ENCODE measurements around the gene MLLT10.
"Not testable (repeated sequence)": the region's sequence is repeated elsewhere in the genome, so short reads cannot be mapped to it uniquely, and the experiment has no call there.

Gene MLLT10

DNA sequence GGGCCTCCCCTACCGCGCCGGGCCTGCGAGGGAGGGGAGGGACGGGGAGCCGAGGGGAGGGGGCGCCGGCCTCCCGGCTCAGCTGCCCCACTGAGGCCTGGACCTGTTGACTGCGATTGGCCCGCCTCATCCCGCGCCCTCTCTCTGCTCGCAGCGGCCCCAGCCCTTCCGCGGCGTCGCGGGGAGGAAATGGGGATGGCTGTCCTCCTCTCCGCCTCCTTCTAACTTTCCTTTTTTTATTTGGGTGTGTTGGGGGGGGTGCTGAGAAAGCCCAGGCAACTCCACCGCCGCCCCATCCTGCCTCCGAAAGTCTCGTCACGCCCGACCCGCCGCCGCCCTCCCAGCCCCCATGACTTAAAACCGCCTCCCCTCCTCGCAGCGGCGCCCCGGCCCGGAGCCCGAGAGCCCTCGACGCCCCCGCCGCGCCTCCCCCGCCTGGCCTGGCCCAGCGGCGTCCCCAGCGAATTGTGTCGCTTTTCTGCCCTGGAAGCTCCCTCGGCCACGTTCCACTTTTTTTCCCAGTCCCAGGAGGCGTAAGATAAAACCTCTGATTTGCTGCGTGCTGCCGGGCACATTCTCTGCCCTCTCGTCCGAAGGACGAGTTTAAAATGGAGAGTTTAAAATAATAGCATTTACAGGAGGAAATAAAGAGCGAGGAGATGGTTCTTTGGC is 7.7 kb upstream of the MLLT10 start:
- FAIRE-seq (peak; percentile 56), DNase-seq (ENCODE audit: extremely low spot score, insufficient read length, low read depth) (no peak)

DNA sequence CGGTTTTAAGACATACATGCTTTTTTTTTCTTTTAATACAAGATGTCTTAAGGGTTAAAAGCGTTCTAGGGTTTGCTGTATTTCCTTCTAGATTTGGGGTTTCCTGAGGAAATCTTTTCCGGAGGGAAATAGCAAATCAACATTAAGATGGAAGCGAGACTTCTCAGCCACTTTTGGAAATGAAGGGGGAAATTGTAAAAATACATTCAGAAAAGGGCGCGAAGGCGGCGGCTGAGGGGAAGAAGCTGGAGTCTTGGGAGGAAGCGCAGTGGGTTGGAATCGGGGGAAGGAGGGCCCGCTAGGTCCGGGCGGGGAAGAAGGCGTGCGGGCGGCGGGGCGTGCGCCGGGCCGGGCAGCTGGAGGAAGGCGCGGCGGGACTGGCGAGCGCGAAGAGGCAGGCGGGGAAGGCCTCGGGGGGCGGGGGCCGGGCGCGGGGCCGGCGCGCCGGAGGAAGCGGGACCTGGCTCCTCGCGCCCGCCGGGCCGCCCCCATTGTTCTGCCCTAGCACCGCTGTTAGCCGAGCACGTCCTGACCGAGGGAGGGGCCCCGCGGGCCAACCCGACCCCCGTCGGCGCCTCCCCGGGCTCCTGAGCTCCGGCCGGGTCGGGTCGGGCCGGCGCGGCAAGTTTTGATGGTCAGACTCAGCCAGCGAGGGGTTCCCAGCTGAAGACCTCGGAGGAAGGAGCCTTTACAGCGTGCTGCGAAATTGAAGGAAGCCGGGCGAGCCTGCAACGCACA is 7.0 kb upstream of the MLLT10 start:
- no peak for DNase-seq (ENCODE audit: extremely low spot score, insufficient read length, low read depth)
- FAIRE-seq = no peak

- DNase-seq (ENCODE audit: extremely low spot score, insufficient read length, low read depth) = no peak
- peak; percentile 26 for FAIRE-seq
Measured at GRCh38 chr10:21527598-21528235, 6.3 kb upstream of the MLLT10 start.

DNA sequence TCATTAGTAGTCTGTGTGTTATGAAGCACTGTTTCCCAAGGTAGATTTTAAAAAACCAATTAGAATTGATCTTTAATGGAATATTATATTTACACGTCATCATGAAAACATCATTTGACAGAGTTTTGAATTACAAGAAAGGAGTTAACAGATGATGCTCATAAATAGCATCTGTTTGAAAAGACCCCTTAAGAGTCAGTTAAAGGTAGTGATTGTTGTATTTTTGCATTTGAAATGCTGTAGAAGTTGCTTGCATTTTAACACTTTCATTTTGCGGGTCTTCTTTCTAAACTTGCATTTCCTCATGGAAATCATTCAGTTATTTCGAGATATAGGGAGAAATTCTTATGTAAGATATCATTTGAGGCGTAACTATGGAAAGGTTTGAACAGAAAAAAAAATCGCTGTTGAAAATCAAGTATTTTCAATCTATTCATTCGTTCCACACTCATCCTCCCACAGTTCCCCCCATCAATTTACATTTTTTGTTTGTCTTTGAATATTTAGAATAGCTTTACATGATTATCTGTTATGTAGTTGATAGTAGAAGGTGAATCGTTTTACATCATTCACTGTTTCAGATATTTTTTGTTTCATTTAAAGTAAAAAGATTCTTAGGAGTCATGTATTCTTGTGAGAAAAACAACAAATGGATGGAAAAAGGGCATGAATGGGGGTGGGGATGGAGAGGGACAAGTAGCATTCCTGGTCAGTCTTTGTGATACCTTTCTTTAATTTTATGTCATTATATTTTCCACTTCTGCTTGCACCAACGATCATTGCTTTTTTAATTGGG is 5.6 kb upstream of the MLLT10 start:
- no peak for DNase-seq (ENCODE audit: extremely low spot score, insufficient read length, low read depth)
- FAIRE-seq = no peak

DNA sequence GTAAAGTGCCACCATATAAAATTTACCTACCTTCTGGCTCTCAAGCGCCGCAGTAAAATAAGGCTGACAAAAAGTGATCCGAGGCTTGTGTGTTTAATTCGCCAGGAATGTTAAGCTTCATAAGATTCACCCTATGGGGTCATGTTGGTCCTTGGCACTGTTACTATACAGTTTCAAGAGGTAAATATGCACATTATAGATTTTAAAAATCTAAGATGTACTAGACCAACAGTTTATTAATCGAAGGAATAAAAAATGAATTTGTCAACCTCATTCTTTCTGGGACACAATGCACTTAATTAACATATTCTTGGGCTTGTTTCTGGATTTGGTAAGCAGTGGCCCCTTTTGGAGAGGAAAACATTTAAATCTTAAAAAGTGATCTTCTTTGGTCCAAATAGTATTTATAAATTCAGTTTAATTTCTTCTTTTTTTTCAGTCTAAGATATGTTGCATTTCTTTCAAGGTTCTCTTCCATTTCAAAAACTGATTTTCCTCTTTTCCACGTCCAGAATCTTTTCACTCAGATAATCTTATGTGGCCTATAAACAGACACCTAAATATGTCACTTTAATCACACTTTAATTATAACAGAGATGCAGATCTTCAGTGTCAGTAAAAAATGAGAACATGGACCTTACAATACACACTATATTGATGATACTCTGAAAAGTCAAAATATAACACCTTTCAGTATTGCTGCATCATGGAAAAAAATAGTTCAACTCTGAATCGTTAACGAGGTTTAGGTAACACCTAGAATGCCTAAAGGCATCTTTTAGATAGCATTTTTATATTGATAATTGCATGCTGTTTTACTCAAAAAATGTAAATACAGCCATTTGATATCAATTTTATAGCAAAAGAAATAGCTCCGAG is 4.8 kb upstream of the MLLT10 start:
- no peak for DNase-seq (ENCODE audit: extremely low spot score, insufficient read length, low read depth)
- no peak for FAIRE-seq

GRCh38 chr10:21530168-21530567 is 3.9 kb upstream of the MLLT10 start:
- FAIRE-seq (no peak), DNase-seq (ENCODE audit: extremely low spot score, insufficient read length, low read depth) (no peak)

DNA sequence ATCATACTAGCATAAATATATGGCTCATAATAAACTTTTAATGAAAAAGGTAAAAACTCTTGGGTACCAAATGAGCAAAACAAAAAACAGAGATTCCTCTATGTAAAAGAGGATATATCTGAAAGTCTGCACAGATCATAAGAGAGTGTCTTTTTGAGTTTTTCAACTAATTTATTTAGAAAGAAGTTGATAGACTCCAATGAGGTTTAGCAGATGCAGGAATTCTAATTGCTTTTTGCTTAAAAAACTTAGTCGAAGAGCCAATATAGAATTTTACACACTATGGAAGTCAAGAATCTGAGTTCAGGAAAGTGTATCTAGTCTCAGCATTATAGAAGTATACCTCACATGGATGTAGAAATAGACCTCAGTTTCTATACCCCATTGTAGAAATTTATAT is 3.4 kb upstream of the MLLT10 start:
- FAIRE-seq (no peak), DNase-seq (ENCODE audit: extremely low spot score, insufficient read length, low read depth) (no peak)

DNA sequence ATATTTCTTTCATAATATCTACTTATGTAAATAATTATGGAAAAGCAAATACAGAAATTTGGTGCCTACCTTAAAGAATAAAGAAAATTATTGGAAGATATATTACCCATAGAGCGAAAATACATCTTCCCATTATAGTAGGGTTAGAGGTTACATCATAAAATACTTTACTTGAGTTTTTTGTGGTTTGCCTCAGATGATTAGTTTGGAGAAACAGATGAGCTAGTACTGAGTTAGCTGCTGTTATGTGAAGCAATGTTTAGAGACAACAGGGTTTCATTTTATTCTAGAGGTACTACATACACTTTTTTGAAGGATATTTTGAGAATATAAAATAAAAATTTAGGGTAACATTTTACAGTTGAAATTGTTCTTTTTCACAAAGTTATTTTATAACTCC is 2.9 kb upstream of the MLLT10 start:
- no peak for DNase-seq (ENCODE audit: extremely low spot score, insufficient read length, low read depth)
- FAIRE-seq = no peak

DNA sequence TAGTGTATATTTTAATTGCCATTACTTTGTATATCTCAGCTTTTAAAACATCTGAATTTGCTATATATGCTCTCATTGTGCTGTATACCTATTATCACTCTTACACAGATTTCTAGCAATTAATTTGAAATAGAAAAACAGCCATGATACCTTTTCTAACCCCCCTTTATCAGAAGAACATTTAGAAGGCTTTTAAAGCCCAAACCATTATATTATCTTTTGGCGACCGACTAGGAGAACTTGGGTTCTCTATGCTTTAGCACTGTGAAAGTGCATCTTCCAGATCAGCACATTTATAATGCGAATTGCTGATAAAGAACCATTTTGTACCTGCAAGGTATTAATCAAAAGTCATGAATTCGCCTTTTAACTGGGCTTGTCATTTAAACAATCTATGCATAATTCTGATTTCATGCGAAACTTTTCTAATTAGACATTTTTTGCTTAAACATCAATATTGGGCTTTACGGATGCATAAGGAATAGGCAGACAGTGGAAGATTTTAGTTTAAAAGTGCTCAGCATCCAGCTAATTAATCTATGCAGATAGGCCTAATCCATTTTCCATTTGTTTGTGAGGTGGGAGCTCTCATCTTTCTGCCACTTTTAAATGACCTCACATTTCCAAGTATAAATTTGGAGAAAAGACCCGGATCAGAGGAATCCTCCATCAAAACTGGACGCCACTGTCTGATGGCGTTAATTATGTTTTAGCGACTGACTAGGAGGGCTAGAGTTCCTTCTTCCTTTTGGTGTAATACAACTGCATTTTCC is 1.2 kb upstream of the MLLT10 start:
- DNase-seq (ENCODE audit: extremely low spot score, insufficient read length, low read depth) (no peak), FAIRE-seq (no peak)

GRCh38 chr10:21534280-21534586 is 201 bp downstream of the MLLT10 start:
- DNase-seq (ENCODE audit: extremely low spot score, insufficient read length, low read depth) = no peak
- no peak for FAIRE-seq

DNA sequence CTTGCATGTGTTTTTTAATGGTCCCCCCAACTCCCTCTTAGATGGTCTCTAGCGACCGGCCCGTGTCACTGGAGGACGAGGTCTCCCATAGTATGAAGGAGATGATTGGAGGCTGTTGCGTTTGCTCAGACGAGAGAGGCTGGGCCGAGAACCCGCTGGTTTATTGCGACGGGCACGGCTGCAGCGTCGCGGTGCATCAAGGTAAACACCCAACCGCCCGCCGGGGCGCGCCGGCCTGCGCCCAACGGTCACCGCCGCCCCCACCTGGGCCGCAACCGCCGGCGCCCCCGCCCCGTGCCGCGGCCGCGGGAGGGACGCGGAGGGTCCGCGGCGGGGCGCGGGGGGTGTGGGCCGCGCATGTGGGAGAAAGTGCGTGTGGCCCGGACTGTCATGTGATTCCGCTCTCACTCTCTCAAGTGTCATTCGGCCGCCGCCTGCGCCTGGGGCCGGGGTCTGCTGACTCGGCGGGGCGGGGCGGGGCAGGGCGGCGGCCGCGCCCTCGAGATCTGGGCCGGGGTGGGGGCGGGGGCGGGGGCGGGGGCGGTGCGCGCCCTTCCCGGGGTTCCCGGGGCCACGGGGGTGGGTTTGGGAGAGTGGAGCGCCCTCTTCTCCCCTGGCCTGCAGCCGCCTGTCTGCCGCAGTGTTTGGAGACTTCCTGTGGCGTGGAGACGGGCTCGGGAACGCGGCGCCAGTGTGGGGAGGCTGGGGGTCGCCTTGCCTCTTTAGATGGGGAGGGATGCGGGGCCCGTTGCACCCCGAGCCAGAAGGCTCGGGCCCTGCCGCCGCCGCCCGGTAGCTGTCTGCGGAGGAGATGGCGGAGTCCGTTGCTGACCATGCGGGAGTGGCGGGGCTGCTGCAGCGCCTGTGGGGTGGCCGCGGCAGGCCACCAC is 817 bp downstream of the MLLT10 start:
- no peak for FAIRE-seq
- no peak for DNase-seq (ENCODE audit: extremely low spot score, insufficient read length, low read depth)

- FAIRE-seq (no peak), DNase-seq (ENCODE audit: extremely low spot score, insufficient read length, low read depth) (no peak)
Measured at GRCh38 chr10:21535494-21535965, 1.5 kb downstream of the MLLT10 start.

- DNase-seq (ENCODE audit: extremely low spot score, insufficient read length, low read depth); FAIRE-seq: not testable (repeated sequence)
Measured at GRCh38 chr10:21535976-21536375, 1.9 kb downstream of the MLLT10 start.

DNA sequence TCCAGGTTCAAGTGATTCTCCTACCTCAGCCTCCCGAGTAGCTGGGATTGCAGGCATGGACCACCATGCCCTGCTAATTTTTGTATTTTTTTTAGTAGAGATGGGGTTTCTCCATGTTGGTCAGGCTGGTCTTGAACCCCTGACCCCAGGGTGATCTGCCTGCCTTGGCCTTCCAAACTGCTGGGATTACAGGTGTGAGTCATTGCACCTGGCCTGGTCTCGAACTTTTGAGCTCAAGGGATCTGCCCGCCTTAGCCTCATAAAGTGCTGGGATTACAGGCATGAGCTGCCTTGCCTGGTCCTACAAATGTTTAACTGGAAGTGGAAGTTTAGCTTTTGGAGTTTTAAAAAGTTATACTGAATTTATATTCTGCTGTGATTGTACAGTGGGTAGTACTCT is 2.8 kb downstream of the MLLT10 start:
- DNase-seq (ENCODE audit: extremely low spot score, insufficient read length, low read depth) = no peak
- FAIRE-seq = no peak

DNA sequence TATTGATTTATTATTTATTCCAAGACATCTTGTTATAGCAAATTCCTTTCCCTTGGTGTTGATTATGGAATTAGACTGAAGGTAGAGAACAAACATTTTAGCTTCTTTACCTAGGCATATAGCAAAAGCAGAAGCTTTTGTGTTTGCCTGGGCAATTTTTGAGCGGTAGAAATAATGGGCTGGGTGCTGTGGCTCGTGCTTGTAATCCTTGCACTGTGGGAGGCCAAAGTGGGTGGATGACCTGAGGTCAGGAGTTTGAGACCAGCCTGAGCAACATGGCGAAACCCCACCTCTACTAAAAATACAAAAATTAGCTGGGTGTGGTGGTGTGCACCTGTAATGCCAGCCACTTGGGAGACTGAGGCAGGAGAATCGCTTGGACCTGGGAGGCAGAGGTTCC is 6.7 kb downstream of the MLLT10 start:
- not testable (repeated sequence) for DNase-seq (ENCODE audit: extremely low spot score, insufficient read length, low read depth); FAIRE-seq

GRCh38 chr10:21547246-21547645 is 13.2 kb downstream of the MLLT10 start:
- FAIRE-seq (no peak), DNase-seq (ENCODE audit: extremely low spot score, insufficient read length, low read depth) (no peak)

DNA sequence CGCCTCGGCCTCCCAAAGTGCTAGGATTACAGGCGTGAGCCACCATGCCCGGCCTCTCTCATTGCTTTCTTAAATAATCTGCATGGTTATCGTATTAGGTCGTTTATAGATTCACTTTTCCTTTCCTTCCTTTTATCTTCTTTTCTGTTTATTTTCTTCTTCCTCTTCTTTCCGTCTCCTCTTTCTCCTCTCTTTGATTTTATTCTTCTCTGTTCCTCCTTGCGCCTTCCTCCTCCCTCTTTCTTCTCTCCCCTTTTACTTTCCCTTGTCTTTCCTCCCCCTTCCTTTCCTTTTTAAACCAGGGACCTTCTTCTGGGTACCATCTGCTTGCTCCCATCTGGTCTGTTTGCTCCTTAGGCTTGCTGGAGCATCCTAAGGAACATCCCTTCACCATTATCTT is 18.6 kb downstream of the MLLT10 start:
- no peak for DNase-seq (ENCODE audit: extremely low spot score, insufficient read length, low read depth)
- FAIRE-seq = no peak

DNA sequence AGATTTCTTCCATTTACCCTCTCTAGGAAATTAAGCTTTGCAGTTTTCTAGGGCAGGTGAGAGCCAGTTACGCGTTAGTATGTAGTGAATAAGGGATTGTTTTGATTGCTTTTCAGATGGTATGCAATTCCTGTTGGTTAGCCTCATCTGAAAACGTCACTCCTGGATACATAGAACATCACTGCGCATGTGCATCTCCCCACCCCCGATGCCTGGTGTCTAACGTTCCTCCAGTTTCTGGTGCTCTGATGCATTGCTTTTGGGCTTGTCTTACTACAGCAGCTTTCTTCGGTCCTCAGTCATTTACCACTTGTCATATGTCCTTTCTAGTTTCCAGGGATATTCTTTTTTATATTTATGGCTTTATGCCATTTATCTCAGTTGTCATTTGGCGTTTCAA is 22.5 kb downstream of the MLLT10 start:
- DNase-seq (ENCODE audit: extremely low spot score, insufficient read length, low read depth) = no peak
- no peak for FAIRE-seq
